Activated CD4-positive, alpha-beta T cell treated with anti-CD3 and anti-CD28 coated beads, Interleukin-2, amount 50 U/mL, for 48 hours (primary cell): ENCODE measurements around the gene LRP1B.

ENCODE experiments used
- DNase-seq, 2 experiments: peaks; one replicate each; pipeline ENCODE4 v3.0.0-alpha.2; 2020

The LRP1B gene

GRCh38 chr2:141499123-141499522, 631.7 kb downstream of the LRP1B start:
- DNase-seq: no peak

GRCh38 chr2:141498561-141498960, 632.3 kb downstream of the LRP1B start:
- no peak for DNase-seq

GRCh38 chr2:141497272-141497671, 633.5 kb downstream of the LRP1B start:
- DNase-seq: no peak

GRCh38 chr2:141496810-141497209, 634.0 kb downstream of the LRP1B start:
- DNase-seq: no peak

GRCh38 chr2:141493936-141494335, 636.9 kb downstream of the LRP1B start:
- DNase-seq: no peak

GRCh38 chr2:141492816-141493215, 638.0 kb downstream of the LRP1B start:
- DNase-seq: no peak

- DNase-seq: no peak
These were observed 639.9 kb downstream of the LRP1B start for GRCh38 chr2:141490886-141491285.

GRCh38 chr2:141482697-141483096, 648.1 kb downstream of the LRP1B start:
- DNase-seq: no peak

GRCh38 chr2:141475801-141476200, 655.0 kb downstream of the LRP1B start:
- no peak for DNase-seq

- no peak for DNase-seq
These were observed 662.1 kb downstream of the LRP1B start for GRCh38 chr2:141468761-141469160.

- DNase-seq: no peak
These were observed 663.5 kb downstream of the LRP1B start for GRCh38 chr2:141467331-141467730.

GRCh38 chr2:141464995-141465394, 665.8 kb downstream of the LRP1B start:
- DNase-seq: no peak

- no peak for DNase-seq
These were observed 672.5 kb downstream of the LRP1B start for GRCh38 chr2:141458351-141458750.

- no peak for DNase-seq
These were observed 674.9 kb downstream of the LRP1B start for GRCh38 chr2:141455877-141456276.

- DNase-seq: no peak
These were observed 675.5 kb downstream of the LRP1B start for GRCh38 chr2:141455211-141455826.

GRCh38 chr2:141440072-141440635, 690.7 kb downstream of the LRP1B start:
- DNase-seq: no peak

GRCh38 chr2:141439524-141439923, 691.3 kb downstream of the LRP1B start:
- DNase-seq: no peak

GRCh38 chr2:141438536-141438935, 692.3 kb downstream of the LRP1B start:
- DNase-seq: no peak

GRCh38 chr2:141437521-141437920, 693.3 kb downstream of the LRP1B start:
- no peak for DNase-seq

GRCh38 chr2:141423124-141423523, 707.7 kb downstream of the LRP1B start:
- no peak for DNase-seq

GRCh38 chr2:141417246-141417797, 713.5 kb downstream of the LRP1B start:
- no peak for DNase-seq

- no peak for DNase-seq
These were observed 719.4 kb downstream of the LRP1B start for GRCh38 chr2:141411419-141411818.

- no peak for DNase-seq
These were observed 731.5 kb downstream of the LRP1B start for GRCh38 chr2:141399270-141399669.

GRCh38 chr2:141393214-141393545, 737.6 kb downstream of the LRP1B start:
- no peak for DNase-seq
